ENCODE results near the gene FBLN2.

DNA sequence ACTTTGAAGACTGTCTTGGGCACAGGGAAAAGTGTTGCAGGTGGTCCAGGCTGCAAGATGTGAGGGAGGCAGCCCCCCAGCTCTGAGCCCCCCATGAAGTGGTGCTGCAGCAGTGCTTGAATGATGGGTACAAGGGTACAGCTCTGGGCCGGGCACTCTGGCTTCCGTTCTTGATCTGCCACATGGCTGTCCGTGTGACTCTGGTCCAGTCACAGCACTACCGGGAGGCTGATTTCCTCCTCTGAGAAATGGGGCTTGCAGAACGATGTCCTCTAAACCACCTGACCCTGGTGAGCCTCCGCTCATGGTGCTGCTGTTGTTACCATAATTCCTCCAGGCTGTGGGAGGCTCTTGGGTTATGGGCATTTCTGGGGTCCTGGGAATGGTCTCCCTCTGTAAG lies 75.1 kb downstream of the FBLN2 start:
- TF ChIP-seq CTCF (IDR thresholded peaks at IDR 0.05) (no peak), POLR2A (IDR thresholded peaks at IDR 0.05) (no peak)
